ACC112 (cell line): ENCODE results near the gene DNMT3A.

Experiments used
- H2AFZ ChIP-seq: fragments of 200-600 bp; sonication (generic); one replicate; pipeline ENCODE4 v1.6.0; 2017; ENCODE audit warnings: antibody characterized with exemption, low read length; ENCODE audit not compliant: unreplicated experiment
- H3K27ac ChIP-seq: fragments of 200-600 bp; sonication (generic); 2 replicates; pipeline ENCODE4 v1.5.1; 2014; ENCODE audit warnings: low read depth, mild to moderate bottlenecking, antibody characterized with exemption, low read length, moderate library complexity
- H3K27me3 ChIP-seq: fragments of 200-600 bp; sonication (generic); 2 replicates; pipeline ENCODE4 v1.6.1; 2014; ENCODE audit warnings: mild to moderate bottlenecking, antibody characterized with exemption, low read length, moderate library complexity, mixed read lengths; ENCODE audit not compliant: insufficient read depth
- H3K36me3 ChIP-seq: fragments of 200-600 bp; sonication (generic); 2 replicates; pipeline ENCODE4 v1.6.1; 2016; ENCODE audit warnings: mild to moderate bottlenecking, antibody characterized with exemption, low read length, moderate library complexity, mixed read lengths; ENCODE audit not compliant: insufficient read depth
- H3K4me1 ChIP-seq: fragments of 200-600 bp; sonication (generic); one replicate; pipeline ENCODE4 v1.6.1; 2016; ENCODE audit warnings: low read length, mixed read lengths; ENCODE audit not compliant: insufficient read depth, unreplicated experiment, control insufficient read depth
- H3K4me3 ChIP-seq: fragments of 200-600 bp; sonication (generic); 2 replicates; pipeline ENCODE4 v1.5.1; 2014; ENCODE audit warnings: mild to moderate bottlenecking, low read depth, low read length
- H3K79me2 ChIP-seq: fragments of 200-600 bp; sonication (generic); one replicate; pipeline ENCODE4 v1.6.0; 2016; ENCODE audit warnings: low read length; ENCODE audit not compliant: control insufficient read depth, unreplicated experiment, insufficient read depth

The DNMT3A gene

GRCh38 chr2:25304826-25305596 is 36.7 kb downstream of the DNMT3A start:
- H3K27ac ChIP-seq, result no peak overlapping the region
- H3K79me2 ChIP-seq, result no peaks in the 10 kb centered on the region
- H3K27me3 ChIP-seq, result no peaks in the 10 kb centered on the region
- no peak overlapping the region for H2AFZ ChIP-seq
- no peak overlapping the region for H3K4me3 ChIP-seq
- H3K36me3 ChIP-seq, result no peaks in the 10 kb centered on the region
- H3K4me1 ChIP-seq, result peaks cover 10% of the 10 kb centered on the region

GRCh38 chr2:25304321-25304720 is 37.4 kb downstream of the DNMT3A start:
- Histone ChIP-seq H3K4me1 (peaks cover 10% of the 10 kb centered on the region), H2AFZ (no peak overlapping the region), H3K36me3 (no peaks in the 10 kb centered on the region), H3K27me3 (no peaks in the 10 kb centered on the region), H3K4me3 (no peak overlapping the region), H3K27ac (no peak overlapping the region), H3K79me2 (no peaks in the 10 kb centered on the region)

- H3K79me2 ChIP-seq, result no peaks in the 10 kb centered on the region
- H2AFZ ChIP-seq, result no peak overlapping the region
- no peaks in the 10 kb centered on the region for H3K27me3 ChIP-seq
- H3K4me3 ChIP-seq, result no peak overlapping the region
- no peak overlapping the region for H3K27ac ChIP-seq
- H3K36me3 ChIP-seq, result no peaks in the 10 kb centered on the region
- peaks cover 10% of the 10 kb centered on the region for H3K4me1 ChIP-seq
These were observed 38.0 kb downstream of the DNMT3A start for GRCh38 chr2:25303633-25304236.

- H3K4me3 ChIP-seq, result no peak overlapping the region
- no peak overlapping the region for H3K27ac ChIP-seq
- peaks cover 10% of the 10 kb centered on the region for H3K4me1 ChIP-seq
- H3K27me3 ChIP-seq, result no peaks in the 10 kb centered on the region
- no peaks in the 10 kb centered on the region for H3K36me3 ChIP-seq
- no peak overlapping the region for H2AFZ ChIP-seq
- H3K79me2 ChIP-seq, result no peaks in the 10 kb centered on the region
These were observed 38.9 kb downstream of the DNMT3A start for GRCh38 chr2:25302758-25303375.

- Histone ChIP-seq H3K27ac (no peak overlapping the region), H3K4me1 (peaks cover 10% of the 10 kb centered on the region)
These were observed 40.0 kb downstream of the DNMT3A start for GRCh38 chr2:25301453-25302352.

GRCh38 chr2:25300001-25300400 is 41.7 kb downstream of the DNMT3A start:
- no peaks in the 10 kb centered on the region for H3K27me3 ChIP-seq
- peaks cover 14% of the 10 kb centered on the region for H3K4me1 ChIP-seq
- no peak overlapping the region for H3K27ac ChIP-seq
- no peaks in the 10 kb centered on the region for H3K36me3 ChIP-seq
- no peaks in the 10 kb centered on the region for H3K79me2 ChIP-seq
- no peak overlapping the region for H3K4me3 ChIP-seq
- H2AFZ ChIP-seq, result no peak overlapping the region

More at GRCh38 chr2:25301453-25302352, 40.0 kb downstream of the DNMT3A start:
- H3K79me2 ChIP-seq, result no peaks in the 10 kb centered on the region
- no peaks in the 10 kb centered on the region for H3K27me3 ChIP-seq
- peak overlapping the region; percentile 46; the same call in 1 of the 2 replicates for H3K4me3 ChIP-seq
- H2AFZ ChIP-seq, result no peak overlapping the region
- H3K36me3 ChIP-seq, result no peaks in the 10 kb centered on the region

- Histone ChIP-seq H3K36me3 (no peaks in the 10 kb centered on the region), H3K4me1 (peaks cover 15% of the 10 kb centered on the region), H3K27me3 (no peaks in the 10 kb centered on the region), H3K79me2 (no peaks in the 10 kb centered on the region), H3K27ac (no peak overlapping the region), H3K4me3 (no peak overlapping the region), H2AFZ (no peak overlapping the region)
These were observed 42.8 kb downstream of the DNMT3A start for GRCh38 chr2:25298776-25299431.

GRCh38 chr2:25297738-25298137 is 44.0 kb downstream of the DNMT3A start:
- no peaks in the 10 kb centered on the region for H3K27me3 ChIP-seq
- H3K4me3 ChIP-seq, result no peak overlapping the region
- no peaks in the 10 kb centered on the region for H3K79me2 ChIP-seq
- H3K4me1 ChIP-seq, result peaks cover 15% of the 10 kb centered on the region
- H3K36me3 ChIP-seq, result no peaks in the 10 kb centered on the region
- no peak overlapping the region for H3K27ac ChIP-seq
- no peak overlapping the region for H2AFZ ChIP-seq

- no peaks in the 10 kb centered on the region for H3K79me2 ChIP-seq
- no peak overlapping the region for H3K27ac ChIP-seq
- H3K4me3 ChIP-seq, result no peak overlapping the region
- H3K27me3 ChIP-seq, result no peaks in the 10 kb centered on the region
- peaks cover 5% of the 10 kb centered on the region for H3K4me1 ChIP-seq
- H2AFZ ChIP-seq, result no peak overlapping the region
- H3K36me3 ChIP-seq, result no peaks in the 10 kb centered on the region
These were observed 46.1 kb downstream of the DNMT3A start for GRCh38 chr2:25295621-25296020.
